Stimulated activated CD8-positive, alpha-beta memory T cell treated with anti-CD3 and anti-CD28 coated beads, Interleukin-12 subunit alpha, Interleukin-12 subunit beta, amount 100 ng/mL, for 24 hours (primary cell): Measurements from ENCODE around the gene ZBTB17.
"Not testable (repeated sequence)": the region's sequence is repeated elsewhere in the genome, so short reads cannot be mapped to it uniquely, and the experiment has no call there.

ENCODE experiments used
- DNase-seq: peaks from one replicate; pipeline ENCODE4 v3.0.0-alpha.2; 2020; ENCODE audit errors: extremely low read depth

The ZBTB17 gene

GRCh38 chr1:16011936-16012589 lies 36.2 kb upstream of the ZBTB17 start:
- no peak for DNase-seq

- DNase-seq, result no peak
These were observed 34.9 kb upstream of the ZBTB17 start for GRCh38 chr1:16010837-16011236.

- DNase-seq, result no peak
These were observed 33.8 kb upstream of the ZBTB17 start for GRCh38 chr1:16009678-16010077.

- no peak for DNase-seq
These were observed 33.1 kb upstream of the ZBTB17 start for GRCh38 chr1:16009030-16009460.

GRCh38 chr1:16007671-16008341 lies 31.9 kb upstream of the ZBTB17 start:
- no peak for DNase-seq

- no peak for DNase-seq
These were observed 30.9 kb upstream of the ZBTB17 start for GRCh38 chr1:16006552-16007485.

GRCh38 chr1:16006010-16006409 lies 30.1 kb upstream of the ZBTB17 start:
- DNase-seq, result no peak

GRCh38 chr1:16005597-16005996 lies 29.7 kb upstream of the ZBTB17 start:
- DNase-seq, result no peak

- DNase-seq, result not testable (repeated sequence)
These were observed 25.4 kb upstream of the ZBTB17 start for GRCh38 chr1:16001274-16001673.

GRCh38 chr1:15998929-15999328 lies 23.0 kb upstream of the ZBTB17 start:
- no peak for DNase-seq

GRCh38 chr1:15997637-15998280 lies 21.9 kb upstream of the ZBTB17 start:
- no peak for DNase-seq

- no peak for DNase-seq
These were observed 21.2 kb upstream of the ZBTB17 start for GRCh38 chr1:15997076-15997585.

GRCh38 chr1:15994590-15995351 lies 18.9 kb upstream of the ZBTB17 start:
- DNase-seq, result no peak

- DNase-seq, result no peak
These were observed 18.2 kb upstream of the ZBTB17 start for GRCh38 chr1:15994081-15994480.

- DNase-seq, result no peak
These were observed 17.8 kb upstream of the ZBTB17 start for GRCh38 chr1:15993666-15994065.

GRCh38 chr1:15992582-15993500 lies 16.9 kb upstream of the ZBTB17 start:
- DNase-seq, result no peak

GRCh38 chr1:15992187-15992553 lies 16.3 kb upstream of the ZBTB17 start:
- no peak for DNase-seq

GRCh38 chr1:15991427-15992186 lies 15.7 kb upstream of the ZBTB17 start:
- DNase-seq, result no peak

GRCh38 chr1:15989776-15990175 lies 13.9 kb upstream of the ZBTB17 start:
- no peak for DNase-seq
